HG02798 (cell line): ENCODE results near the gene PPP2R3A.
"Not testable (repeated sequence)": the region's sequence is repeated elsewhere in the genome, so short reads cannot be mapped to it uniquely, and the experiment has no call there.

Experiments used
- ATAC-seq: cut with Tn5 transposase; IDR thresholded peaks from one replicate; pipeline ENCODE4 v1.9.1; 2021; ENCODE audit warnings: mild to moderate bottlenecking; ENCODE audit not compliant: unreplicated experiment, poor library complexity

PPP2R3A gene

GRCh38 chr3:136141291-136141785 lies 175.8 kb downstream of the PPP2R3A start:
- no peak for ATAC-seq

- no peak for ATAC-seq
These were observed 176.4 kb downstream of the PPP2R3A start for GRCh38 chr3:136141891-136142290.

GRCh38 chr3:136142592-136142991 lies 177.1 kb downstream of the PPP2R3A start:
- no peak for ATAC-seq

- not testable (repeated sequence) for ATAC-seq
These were observed 178.9 kb downstream of the PPP2R3A start for GRCh38 chr3:136144397-136144796.

GRCh38 chr3:136146981-136147729 lies 181.6 kb downstream of the PPP2R3A start:
- no peak for ATAC-seq

- ATAC-seq: no peak
These were observed 184.1 kb downstream of the PPP2R3A start for GRCh38 chr3:136149667-136150066.

- no peak for ATAC-seq
These were observed 185.7 kb downstream of the PPP2R3A start for GRCh38 chr3:136151219-136151618.

GRCh38 chr3:136152176-136152843 lies 186.8 kb downstream of the PPP2R3A start:
- no peak for ATAC-seq

GRCh38 chr3:136152963-136153362 lies 187.4 kb downstream of the PPP2R3A start:
- no peak for ATAC-seq

- ATAC-seq: no peak
These were observed 196.0 kb downstream of the PPP2R3A start for GRCh38 chr3:136161516-136161915.

- ATAC-seq: no peak
These were observed 196.8 kb downstream of the PPP2R3A start for GRCh38 chr3:136162322-136162721.

- not testable (repeated sequence) for ATAC-seq
These were observed 198.1 kb downstream of the PPP2R3A start for GRCh38 chr3:136163607-136164006.

GRCh38 chr3:136166507-136166906 lies 201.0 kb downstream of the PPP2R3A start:
- ATAC-seq: no peak

GRCh38 chr3:136168236-136168635 lies 202.7 kb downstream of the PPP2R3A start:
- ATAC-seq: not testable (repeated sequence)

- no peak for ATAC-seq
These were observed 205.6 kb downstream of the PPP2R3A start for GRCh38 chr3:136171097-136171542.

- ATAC-seq: no peak
These were observed 208.5 kb downstream of the PPP2R3A start for GRCh38 chr3:136173939-136174490.

GRCh38 chr3:136177876-136178275 lies 212.3 kb downstream of the PPP2R3A start:
- no peak for ATAC-seq

- ATAC-seq: no peak
These were observed 216.2 kb downstream of the PPP2R3A start for GRCh38 chr3:136181741-136182140.

- ATAC-seq: no peak
These were observed 219.2 kb downstream of the PPP2R3A start for GRCh38 chr3:136184703-136185102.

GRCh38 chr3:136186344-136186743 lies 220.8 kb downstream of the PPP2R3A start:
- peak; percentile 54 for ATAC-seq

GRCh38 chr3:136186846-136187245 lies 221.3 kb downstream of the PPP2R3A start:
- no peak for ATAC-seq
